Stimulated activated naive B cell treated with anti-CD40 and anti-IgM and Interleukin-4, amounts not matched to agents 10 μg/mL and 1 μg/mL and 100 μg/mL, for 72 hours (primary cell): ENCODE results near the gene CYSRT1.

Experiments
- ATAC-seq, 2 donors: fragments of 150-1000 bp; cut with Tn5 transposase; replicated peaks; 2 replicates each; pipeline ENCODE4 v1.10.0; 2021; ENCODE audit warnings: moderate library complexity in 1 of 2
- DNase-seq: peaks from one replicate; pipeline ENCODE4 v3.0.0; 2021
- H3K27ac Mint-ChIP-seq: one replicate; pipeline ENCODE4 v1.8.0; 2022; ENCODE audit warnings: mild to moderate bottlenecking, mixed read lengths
- H3K27me3 Mint-ChIP-seq, 2 donors: one replicate each; pipeline ENCODE4 v1.8.0; 2022; ENCODE audit warnings: mixed read lengths in 2 of 2
- H3K36me3 Mint-ChIP-seq, 2 donors: one replicate each; pipeline ENCODE4 v1.8.0; 2022; ENCODE audit warnings: mixed read lengths in 2 of 2, mild to moderate bottlenecking in 1 of 2
- H3K4me1 Mint-ChIP-seq, 2 donors: one replicate each; pipeline ENCODE4 v1.8.0; 2022; ENCODE audit warnings: mixed read lengths in 2 of 2, mild to moderate bottlenecking in 1 of 2
- H3K4me3 Mint-ChIP-seq, 2 donors: one replicate each; pipeline ENCODE4 v1.8.0; 2022; ENCODE audit warnings: mild to moderate bottlenecking in 2 of 2, mixed read lengths in 2 of 2, moderate library complexity in 1 of 2
- H3K9me3 Mint-ChIP-seq, 2 donors: one replicate each; pipeline ENCODE4 v1.8.0; 2022; ENCODE audit warnings: mixed read lengths in 2 of 2, mild to moderate bottlenecking in 1 of 2

Gene CYSRT1

DNA sequence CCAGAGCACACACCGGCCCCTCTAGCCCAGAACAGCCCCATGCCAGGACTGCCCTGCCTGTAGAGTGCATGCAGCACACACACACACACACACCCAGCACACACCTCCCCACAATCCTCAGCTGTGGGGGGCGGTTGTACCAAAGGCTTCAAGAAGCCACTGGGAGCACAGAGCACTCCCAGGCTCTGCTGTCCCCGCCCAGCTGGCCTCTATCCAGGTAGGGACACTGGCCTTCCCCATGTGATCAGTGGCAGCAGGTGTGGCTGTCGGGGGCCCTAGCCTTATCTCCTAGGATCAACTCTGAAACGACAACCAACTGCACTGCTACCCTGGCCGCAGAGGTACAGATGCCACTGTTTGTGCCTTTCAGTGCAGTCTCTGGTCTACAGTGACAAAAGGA lies 38.6 kb upstream of the CYSRT1 start:
- Mint-ChIP-seq H3K4me3 (peak overlapping the region; percentile 98), H3K27me3 (no peaks in the 10 kb centered on the region), H3K27ac (no peak overlapping the region), H3K9me3 (no peaks in the 10 kb centered on the region), H3K36me3 (peaks cover 25 to 54% of the 10 kb centered on the region in 2 donors), H3K4me1 (peaks cover 36 to 67% of the 10 kb centered on the region in 2 donors)
- ATAC-seq (no peak), DNase-seq (no peak)

GRCh38 chr9:137187386-137187785 lies 37.6 kb upstream of the CYSRT1 start:
- peak overlapping the region; percentile 98 for H3K27ac Mint-ChIP-seq
- ATAC-seq (no peak), DNase-seq (no peak)
- peak overlapping the region; percentile 98 for H3K4me3 Mint-ChIP-seq
- no peaks in the 10 kb centered on the region for H3K9me3 Mint-ChIP-seq
- no peaks in the 10 kb centered on the region for H3K27me3 Mint-ChIP-seq
- H3K36me3 Mint-ChIP-seq = peaks cover 20 to 50% of the 10 kb centered on the region in 2 donors
- H3K4me1 Mint-ChIP-seq = peaks cover 36 to 69% of the 10 kb centered on the region in 2 donors

DNA sequence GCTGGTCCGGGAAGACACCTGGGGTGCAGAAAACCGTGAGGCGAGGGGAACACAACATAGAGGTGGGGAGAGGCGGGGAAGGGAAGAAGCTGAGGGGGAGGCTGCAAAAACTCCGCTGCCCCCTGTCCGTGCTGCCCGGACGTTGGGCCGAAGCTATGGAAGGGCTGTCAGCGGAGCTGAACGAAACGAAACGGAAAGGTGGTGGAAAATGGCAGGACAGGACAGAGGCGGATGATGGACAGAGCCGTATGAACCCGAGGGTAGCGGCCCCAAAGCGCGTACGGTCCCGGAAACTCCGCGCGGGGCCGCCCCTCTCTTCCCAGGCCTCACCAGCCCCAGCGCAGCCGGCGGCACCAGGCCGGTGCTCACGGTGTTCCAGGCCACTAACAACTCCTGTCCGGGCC lies 36.9 kb upstream of the CYSRT1 start:
- Mint-ChIP-seq H3K27me3 (no peaks in the 10 kb centered on the region), H3K9me3 (no peaks in the 10 kb centered on the region), H3K4me3 (peak overlapping the region; percentile 98), H3K36me3 (peaks cover 20 to 46% of the 10 kb centered on the region in 2 donors), H3K4me1 (peaks cover 36 to 69% of the 10 kb centered on the region in 2 donors), H3K27ac (peak overlapping the region; percentile 98)
- ATAC-seq = peak; percentile 5 to 14
- DNase-seq = no peak

DNA sequence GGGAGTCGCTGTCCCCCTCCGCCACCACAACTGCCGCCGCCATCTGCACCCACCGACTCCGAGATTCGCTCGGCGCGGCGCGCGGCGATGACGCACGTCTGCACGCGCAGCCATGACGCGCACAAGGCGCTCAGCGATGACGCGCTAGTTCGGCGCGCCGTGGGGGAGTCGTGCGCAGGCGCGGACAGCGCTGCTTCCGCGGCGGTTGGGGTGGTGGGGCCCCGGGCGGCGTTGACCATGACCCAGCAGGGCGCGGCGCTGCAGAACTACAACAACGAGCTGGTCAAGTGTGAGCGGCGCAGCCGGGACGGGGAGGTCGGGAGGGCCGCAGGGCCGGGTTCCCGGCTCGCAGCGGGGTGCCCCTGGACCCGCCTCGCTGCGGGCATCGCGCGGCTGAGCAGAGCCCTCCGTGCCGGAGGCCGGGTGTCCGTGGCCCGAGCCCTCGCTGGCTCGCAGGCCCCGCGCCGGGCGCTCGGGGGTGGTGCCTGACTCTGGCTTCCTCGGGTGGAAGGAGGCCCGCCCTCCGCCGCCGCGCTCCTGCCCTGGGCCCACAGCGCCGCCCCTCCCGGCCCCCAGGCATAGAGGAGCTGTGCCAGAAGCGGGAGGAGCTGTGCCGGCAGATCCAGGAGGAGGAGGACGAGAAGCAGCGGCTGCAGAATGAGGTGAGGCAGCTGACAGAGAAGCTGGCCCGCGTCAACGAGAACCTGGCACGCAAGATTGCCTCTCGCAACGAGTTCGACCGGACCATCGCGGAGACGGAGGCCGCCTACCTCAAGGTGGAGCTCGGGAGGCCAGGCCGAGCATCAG lies 36.3 kb upstream of the CYSRT1 start, which contains the start of the genes ANAPC2 and SSNA1:
Gene ANAPC2 (minus strand): TSS at position 71 of the 807 bp plus-strand sequence. CDS start 28 bp downstream, at position 43.
Gene SSNA1 (plus strand): TSS at position 187 of the 807 bp plus-strand sequence. CDS start 51 bp downstream, at position 238.
- Mint-ChIP-seq H3K4me3 (peak within 1 kb of the TSS; percentile 98), H3K4me1 (peaks cover 36 to 69% of the 10 kb centered on the region in 2 donors), H3K27ac (peak within 1 kb of the TSS; percentile 98), H3K9me3 (no peaks in the 10 kb centered on the region), H3K36me3 (peaks cover 15 to 41% of the 10 kb centered on the region in 2 donors), H3K27me3 (no peaks in the 10 kb centered on the region)
- peak; percentile 92 for DNase-seq
- peak; percentile 86 to 87 for ATAC-seq

- DNase-seq (no peak), ATAC-seq (no peak)
- Mint-ChIP-seq H3K27me3 (no peaks in the 10 kb centered on the region), H3K4me3 (peak overlapping the region; percentile 97 to 98), H3K36me3 (peaks cover 7 to 32% of the 10 kb centered on the region in 2 donors), H3K9me3 (no peaks in the 10 kb centered on the region), H3K4me1 (peaks cover 32 to 62% of the 10 kb centered on the region in 2 donors), H3K27ac (peak overlapping the region; percentile 95)
These were observed 35.4 kb upstream of the CYSRT1 start for GRCh38 chr9:137189297-137190295.

DNA sequence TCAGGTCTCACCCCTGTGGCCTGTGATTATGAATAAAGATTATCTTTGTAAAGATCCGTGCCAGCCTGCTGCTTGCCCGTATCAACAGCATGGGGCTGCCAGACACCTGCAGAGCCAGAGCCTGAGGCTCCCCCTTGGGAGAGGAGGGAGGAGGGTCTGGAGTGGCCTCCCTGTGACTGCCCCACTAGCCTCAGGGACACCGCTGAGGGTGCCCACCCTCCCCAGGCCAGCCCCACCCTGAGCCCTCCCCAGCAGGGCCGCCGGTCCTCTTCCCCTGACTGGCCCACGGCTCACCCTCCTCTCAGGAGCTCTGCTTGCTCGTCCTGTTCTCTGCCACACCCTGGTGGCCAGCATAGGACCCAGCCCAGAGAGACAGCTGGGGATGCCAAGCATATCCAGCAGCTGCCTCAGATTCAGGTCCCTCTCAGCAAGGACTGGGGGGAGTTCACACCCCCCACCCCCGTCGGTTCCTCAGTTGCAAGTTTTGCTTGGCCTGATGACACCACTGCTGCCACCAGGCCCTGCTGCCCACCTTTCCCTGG lies 34.6 kb upstream of the CYSRT1 start:
- peaks cover 32 to 61% of the 10 kb centered on the region in 2 donors for H3K4me1 Mint-ChIP-seq
- H3K36me3 Mint-ChIP-seq = peaks cover 7 to 31% of the 10 kb centered on the region in 2 donors
- H3K9me3 Mint-ChIP-seq = no peaks in the 10 kb centered on the region
- ATAC-seq = no peak
- peak overlapping the region; percentile 97 to 98 for H3K4me3 Mint-ChIP-seq
- peak overlapping the region; percentile 91 for H3K27ac Mint-ChIP-seq
- no peak for DNase-seq
- no peaks in the 10 kb centered on the region for H3K27me3 Mint-ChIP-seq

DNA sequence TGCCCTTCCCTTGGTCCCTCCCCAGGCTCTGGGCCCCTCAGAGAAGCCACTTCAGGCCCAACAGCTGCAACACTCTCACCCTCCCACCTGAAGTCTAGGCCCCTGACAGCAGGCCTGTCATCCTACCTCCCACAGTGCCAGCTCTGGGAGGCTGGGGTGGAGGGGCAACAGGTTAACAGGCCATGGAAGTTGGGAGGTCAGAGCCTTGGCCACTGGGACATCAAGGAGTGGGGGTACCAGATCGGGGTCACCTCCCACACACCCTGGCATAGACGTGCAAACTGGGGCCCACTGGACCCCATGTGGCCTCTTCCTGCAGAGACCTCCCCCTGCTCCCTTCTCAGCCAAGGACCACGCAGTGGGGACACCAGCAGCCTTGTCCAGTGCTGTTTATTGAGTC lies 33.7 kb upstream of the CYSRT1 start:
- H3K4me3 Mint-ChIP-seq = peak overlapping the region; percentile 13 to 65
- H3K27me3 Mint-ChIP-seq = no peaks in the 10 kb centered on the region
- H3K4me1 Mint-ChIP-seq = peaks cover 30 to 53% of the 10 kb centered on the region in 2 donors
- peaks cover 7 to 30% of the 10 kb centered on the region in 2 donors for H3K36me3 Mint-ChIP-seq
- ATAC-seq (no peak), DNase-seq (no peak)
- H3K27ac Mint-ChIP-seq = peak overlapping the region; percentile 91
- H3K9me3 Mint-ChIP-seq = no peaks in the 10 kb centered on the region

- Mint-ChIP-seq H3K9me3 (no peaks in the 10 kb centered on the region), H3K27me3 (no peaks in the 10 kb centered on the region), H3K4me3 (no peak overlapping the region), H3K4me1 (peaks cover 27 to 49% of the 10 kb centered on the region in 2 donors), H3K27ac (peak overlapping the region; percentile 51), H3K36me3 (peaks cover 7 to 30% of the 10 kb centered on the region in 2 donors)
- DNase-seq = no peak
- ATAC-seq = no peak
These were observed 33.1 kb upstream of the CYSRT1 start for GRCh38 chr9:137191691-137192447.

- no peak overlapping the region for H3K27ac Mint-ChIP-seq
- peaks cover 27 to 49% of the 10 kb centered on the region in 2 donors for H3K4me1 Mint-ChIP-seq
- peaks cover 7 to 30% of the 10 kb centered on the region in 2 donors for H3K36me3 Mint-ChIP-seq
- H3K4me3 Mint-ChIP-seq = no peak overlapping the region
- no peaks in the 10 kb centered on the region for H3K27me3 Mint-ChIP-seq
- DNase-seq = no peak
- no peak for ATAC-seq
- H3K9me3 Mint-ChIP-seq = no peaks in the 10 kb centered on the region
These were observed 32.6 kb upstream of the CYSRT1 start for GRCh38 chr9:137192448-137192780.

- Mint-ChIP-seq H3K36me3 (peaks cover 7 to 27% of the 10 kb centered on the region in 2 donors), H3K4me1 (peaks cover 27 to 48% of the 10 kb centered on the region in 2 donors), H3K4me3 (no peak overlapping the region), H3K9me3 (no peaks in the 10 kb centered on the region), H3K27me3 (no peaks in the 10 kb centered on the region), H3K27ac (no peak overlapping the region)
- ATAC-seq (no peak), DNase-seq (no peak)
These were observed 32.1 kb upstream of the CYSRT1 start for GRCh38 chr9:137192859-137193258.

DNA sequence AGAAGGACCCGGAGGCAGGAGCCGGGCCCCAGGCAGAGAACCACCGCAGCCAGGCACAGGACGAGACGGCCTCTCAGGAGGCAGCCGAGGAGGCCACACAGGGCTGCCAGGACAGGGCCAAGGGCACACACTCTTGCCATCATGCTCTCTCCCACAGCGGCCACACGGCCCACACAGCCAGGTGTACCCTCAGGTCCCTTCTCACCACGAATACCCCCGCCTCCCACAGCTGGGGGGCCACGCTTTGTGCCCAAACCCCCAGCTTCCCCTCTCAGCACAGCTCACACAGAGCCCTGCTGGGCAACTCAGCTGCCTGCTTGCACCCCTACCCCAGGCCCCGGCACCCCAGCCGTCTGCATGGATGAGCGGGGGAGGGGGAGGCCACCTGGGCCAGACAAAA lies 31.2 kb upstream of the CYSRT1 start:
- Mint-ChIP-seq H3K4me1 (peaks cover 27 to 51% of the 10 kb centered on the region in 2 donors), H3K36me3 (peaks cover 7 to 24% of the 10 kb centered on the region in 2 donors), H3K27me3 (no peaks in the 10 kb centered on the region), H3K9me3 (no peaks in the 10 kb centered on the region), H3K27ac (no peak overlapping the region), H3K4me3 (no peak overlapping the region)
- no peak for DNase-seq
- ATAC-seq = no peak

DNA sequence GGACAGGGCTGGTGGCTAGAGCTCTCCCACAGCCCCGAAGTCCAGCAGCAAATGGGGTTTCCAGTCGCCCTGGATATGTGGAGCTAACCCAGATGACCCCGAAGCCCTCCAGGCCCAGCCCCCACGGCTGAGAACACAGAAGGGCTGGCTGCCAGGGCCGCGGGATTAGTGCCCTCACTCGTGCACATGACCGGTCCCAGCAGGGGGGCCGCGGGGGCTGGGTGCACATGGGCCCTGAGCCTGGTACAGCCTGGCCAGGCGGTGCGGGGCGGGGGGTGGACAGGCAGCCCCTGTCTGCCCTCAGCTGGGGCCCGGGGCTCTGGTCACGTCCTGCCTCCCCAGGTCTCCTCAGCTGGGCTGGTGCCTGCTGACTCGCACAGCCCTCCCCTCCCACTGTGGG lies 30.6 kb upstream of the CYSRT1 start:
- no peaks in the 10 kb centered on the region for H3K9me3 Mint-ChIP-seq
- no peak overlapping the region for H3K4me3 Mint-ChIP-seq
- no peak overlapping the region for H3K27ac Mint-ChIP-seq
- H3K27me3 Mint-ChIP-seq = no peaks in the 10 kb centered on the region
- no peak for ATAC-seq
- H3K36me3 Mint-ChIP-seq = peaks cover 2 to 19% of the 10 kb centered on the region in 2 donors
- peaks cover 24 to 51% of the 10 kb centered on the region in 2 donors for H3K4me1 Mint-ChIP-seq
- DNase-seq = no peak

- H3K36me3 Mint-ChIP-seq = peaks cover 2 to 17% of the 10 kb centered on the region in 2 donors
- DNase-seq (no peak), ATAC-seq (no peak)
- no peak overlapping the region for H3K4me3 Mint-ChIP-seq
- H3K9me3 Mint-ChIP-seq = no peaks in the 10 kb centered on the region
- H3K27me3 Mint-ChIP-seq = no peaks in the 10 kb centered on the region
- peaks cover 25 to 51% of the 10 kb centered on the region in 2 donors for H3K4me1 Mint-ChIP-seq
- H3K27ac Mint-ChIP-seq = peak overlapping the region; percentile 60
These were observed 30.1 kb upstream of the CYSRT1 start for GRCh38 chr9:137194909-137195308.
